ENCODE data around the gene STK32C. TPM values are rescaled to one million over a fixed set of nuclear protein-coding genes. Genes with fewer than 3 reads are reported as not detected.

STK32C gene
- total RNA-seq, 1 experiment from 2014 or later: 16.5 TPM

GRCh38 chr10:132300582-132300981 lies 7.2 kb downstream of the STK32C start:
- Histone ChIP-seq H3K27me3 (replicated peaks; ENCODE audit: insufficient read depth, low read depth, low read length, poor library complexity) (peaks cover 4% of the 10 kb centered on the region), H3K4me3 (ENCODE audit: low read depth, low read length, poor library complexity, severe bottlenecking) (no peak overlapping the region), H3K36me3 (ENCODE audit: insufficient read depth, low read length, poor library complexity, severe bottlenecking) (no peaks in the 10 kb centered on the region), H3K27ac (ENCODE audit: low read depth, low read length, poor library complexity, severe bottlenecking) (no peak overlapping the region), H3K4me1 (ENCODE audit: insufficient read depth, low read length, poor library complexity, severe bottlenecking) (no peaks in the 10 kb centered on the region), H3K9me3 (ENCODE audit: low read depth, low read length, poor library complexity, severe bottlenecking) (no peaks in the 10 kb centered on the region)
- CTCF ChIA-PET: no interaction called here
- DNase-seq (ENCODE audit: low spot score): no peak
- BruUV-seq (replicated peaks): no TSS peak
- TF ChIP-seq EZH2 (IDR thresholded peaks at IDR 0.05; ENCODE audit: borderline replicate concordance, low read depth, low read length, poor library complexity, severe bottlenecking) (no peak), CTCF (conservative IDR thresholded peaks at IDR 0.05; ENCODE audit: low read depth, low read length) (no peak)
- POLR2A ChIA-PET (ENCODE audit: low non-redundant PET): no interaction called here
- intact Hi-C loops (cut with micrococcal nuclease; ENCODE audit: unreplicated experiment): no loop called here

- BruUV-seq (replicated peaks): no TSS peak
- Histone ChIP-seq H3K36me3 (ENCODE audit: insufficient read depth, low read length, poor library complexity, severe bottlenecking) (no peaks in the 10 kb centered on the region), H3K9me3 (ENCODE audit: low read depth, low read length, poor library complexity, severe bottlenecking) (no peaks in the 10 kb centered on the region), H3K4me1 (ENCODE audit: insufficient read depth, low read length, poor library complexity, severe bottlenecking) (no peaks in the 10 kb centered on the region), H3K27ac (ENCODE audit: low read depth, low read length, poor library complexity, severe bottlenecking) (no peak overlapping the region), H3K27me3 (replicated peaks; ENCODE audit: insufficient read depth, low read depth, low read length, poor library complexity) (no peaks in the 10 kb centered on the region), H3K4me3 (ENCODE audit: low read depth, low read length, poor library complexity, severe bottlenecking) (no peak overlapping the region)
- no peak for TF ChIP-seq CTCF (conservative IDR thresholded peaks at IDR 0.05; ENCODE audit: low read depth, low read length)
- no peak for TF ChIP-seq EZH2 (IDR thresholded peaks at IDR 0.05; ENCODE audit: borderline replicate concordance, low read depth, low read length, poor library complexity, severe bottlenecking)
- intact Hi-C loops (cut with micrococcal nuclease; ENCODE audit: unreplicated experiment): no loop called here
- ChIA-PET POLR2A (ENCODE audit: low non-redundant PET) (no interaction called here), CTCF (no interaction called here)
- no peak for DNase-seq (ENCODE audit: low spot score)
These were observed 8.1 kb downstream of the STK32C start for GRCh38 chr10:132299371-132300336.

GRCh38 chr10:132298038-132298881 lies 9.5 kb downstream of the STK32C start:
- TF ChIP-seq EZH2 (IDR thresholded peaks at IDR 0.05; ENCODE audit: borderline replicate concordance, low read depth, low read length, poor library complexity, severe bottlenecking) (no peak), CTCF (conservative IDR thresholded peaks at IDR 0.05; ENCODE audit: low read depth, low read length) (no peak)
- intact Hi-C loops (cut with micrococcal nuclease; ENCODE audit: unreplicated experiment): no loop called here
- no TSS peak for BruUV-seq (replicated peaks)
- H3K9me3 ChIP-seq (ENCODE audit: low read depth, low read length, poor library complexity, severe bottlenecking): no peaks in the 10 kb centered on the region
- H3K4me1 ChIP-seq (ENCODE audit: insufficient read depth, low read length, poor library complexity, severe bottlenecking): no peaks in the 10 kb centered on the region
- no peak overlapping the region for H3K27ac ChIP-seq (ENCODE audit: low read depth, low read length, poor library complexity, severe bottlenecking)
- no peaks in the 10 kb centered on the region for H3K36me3 ChIP-seq (ENCODE audit: insufficient read depth, low read length, poor library complexity, severe bottlenecking)
- CTCF ChIA-PET: no interaction called here
- DNase-seq (ENCODE audit: low spot score): no peak
- POLR2A ChIA-PET (ENCODE audit: low non-redundant PET): no interaction called here
- H3K27me3 ChIP-seq (replicated peaks; ENCODE audit: insufficient read depth, low read depth, low read length, poor library complexity): no peaks in the 10 kb centered on the region
- no peak overlapping the region for H3K4me3 ChIP-seq (ENCODE audit: low read depth, low read length, poor library complexity, severe bottlenecking)

Data from A673 (cell line).